HepG2 (cell line): ENCODE results near the gene CCN2. TPM values are rescaled to one million over a fixed set of nuclear protein-coding genes. Genes with fewer than 3 reads are reported as not detected.

Experiments
- ATAC-seq: fragments of 200-7000 bp; cut with Tn5 transposase; 3 replicates; pipeline ENCODE4 v1.9.1; 2020; ENCODE audit warnings: mild to moderate bottlenecking, moderate library complexity
- BruUV-seq: library from RNA; stranded (reverse); fragments of 400-500 nt; replicated peaks from 2 replicates; lab custom pipeline; 2021; lab: Mats Ljungman, UMichigan
- CTCF ChIA-PET: fragments of 300-600 bp; formaldehyde crosslinking; extraction: SDS; loops from one replicate; lab custom pipeline; 2021; ENCODE audit warnings: low total read pairs, inconsistent platforms, low intra/inter-chr PET ratio; lab: Yijun Ruan, JAX
- POLR2A ChIA-PET: fragments of 350-600 bp; sonication (Branson Sonifier 250); formaldehyde crosslinking; loops from one replicate; lab custom pipeline; 2020; ENCODE audit warnings: antibody characterized with exemption, inconsistent platforms; lab: Yijun Ruan, JAX
- DNase-seq: peaks from one replicate; pipeline ENCODE4 v3.0.0-alpha.2; 2015; ENCODE audit warnings: low spot score
- FAIRE-seq: peaks from 3 replicates; lab custom pipeline; 2011; peaks lifted over from hg19 to GRCh38; lab: Jason Lieb, UNC
- H2AFZ ChIP-seq: one replicate; pipeline ENCODE4 v1.6.1; 2011; ENCODE audit warnings: low read length, inconsistent platforms
- H3K27ac ChIP-seq: fragments of 300-600 bp; 3 replicates; pipeline ENCODE4 v1.8.0; 2011; ENCODE audit warnings: mixed run types, mild to moderate bottlenecking, mixed read lengths, low read length, inconsistent platforms; ENCODE audit not compliant: insufficient read depth; ENCODE audit errors: extremely low read length
- H3K27me3 ChIP-seq, 2 experiments: fragments of 200-600 bp in 1 of 2; 2 replicates in 1 of 2; 3 replicates in 1 of 2; pipeline versions ENCODE4 v1.6.0 to v1.8.0; 2011; ENCODE audit warnings: low read length in 2 of 2, mild to moderate bottlenecking in 2 of 2, moderate library complexity in 2 of 2, inconsistent platforms in 1 of 2; ENCODE audit not compliant: insufficient read depth in 2 of 2, control insufficient read depth in 1 of 2
- H3K36me3 ChIP-seq, 2 experiments: fragments of 200-600 bp in 1 of 2; replicated peaks in 1 of 2; 2 replicates in 1 of 2; 3 replicates in 1 of 2; pipeline versions ENCODE4 v1.5.1 to v1.8.0; 2011; ENCODE audit warnings: low read length in 2 of 2, inconsistent platforms in 1 of 2; ENCODE audit not compliant: insufficient read depth in 2 of 2, control insufficient read depth in 1 of 2
- H3K4me1 ChIP-seq: 2 replicates; pipeline ENCODE4 v1.5.1; 2012; ENCODE audit warnings: low read length, inconsistent platforms; ENCODE audit not compliant: insufficient read depth
- H3K4me2 ChIP-seq: 2 replicates; pipeline ENCODE4 v1.6.0; 2011; ENCODE audit warnings: low read depth, low read length, inconsistent platforms
- H3K4me3 ChIP-seq, 3 experiments: fragments of 200-600 bp in 1 of 3; sonication (generic), shearing (Covaris generic) in 1 of 3; replicated peaks in 1 of 3; 2 replicates each; pipeline ENCODE4 v1.5.1; 2011 to 2016; ENCODE audit warnings: low read length in 3 of 3, inconsistent platforms in 2 of 3, low read depth in 2 of 3, mild to moderate bottlenecking in 2 of 3, control low read depth in 1 of 3, mixed read lengths in 1 of 3; ENCODE audit not compliant: insufficient read depth in 1 of 3
- H3K79me2 ChIP-seq: one replicate; pipeline ENCODE4 v1.6.1; 2011; ENCODE audit warnings: low read length, inconsistent platforms; ENCODE audit not compliant: insufficient read depth
- H3K9ac ChIP-seq: 2 replicates; pipeline ENCODE4 v1.6.0; 2011; ENCODE audit warnings: mild to moderate bottlenecking, low read depth, low read length, inconsistent platforms; ENCODE audit not compliant: insufficient read depth
- H3K9me3 ChIP-seq: 2 replicates; pipeline ENCODE4 v1.5.1; 2012; ENCODE audit warnings: mild to moderate bottlenecking, low read length
- H4K20me1 ChIP-seq: 2 replicates; pipeline ENCODE4 v1.6.0; 2011; ENCODE audit warnings: inconsistent platforms, mild to moderate bottlenecking, low read length, moderate library complexity; ENCODE audit not compliant: insufficient read depth
- ZNF280B ChIP-seq: sonication (generic); formaldehyde crosslinking; IDR thresholded peaks from 2 replicates; pipeline ENCODE4 v1.5.0; 2020; ENCODE audit warnings: missing genetic modification reagents, mild to moderate bottlenecking, borderline replicate concordance
- WGBS: methylation state at CpG from one replicate; pipeline ENCODE4 v1.1.6; 2017; ENCODE audit warnings: low lambda C conversion rate; 5-methylcytosine and 5-hydroxymethylcytosine counted together
- in situ Hi-C: cut with HindIII; loops from 2 replicates; pipeline ENCODE4 v1.10.0; 2017; ENCODE audit warnings: low pct_unique_long_range_greater_than_20kb; ENCODE audit not compliant: extremely low pct_ligation_motif_present
- intact Hi-C: fragments of 100-400 bp; cut with micrococcal nuclease; formaldehyde crosslinking; loops from one replicate; pipeline ENCODE4 v1.10.0; 2022; ENCODE audit not compliant: unreplicated experiment
- polyA plus RNA-seq, 8 experiments: library from polyadenylated mRNA; depleted of rRNA in 3 of 8; stranded (reverse) in 7 of 8; unstranded in 1 of 8; fragments of >200 nt; fragmentation: Illumina TruSeq in 4 of 8; extraction: Trizol in 4 of 8; gene quantifications; 2 replicates each; pipeline versions ENCODE4 v1.2.1 to v1.2.3, GENCODE V29; 2011 to 2016; ENCODE audit warnings: low read depth in 4 of 8, missing spikeins in 1 of 8, mixed read lengths in 1 of 8; ENCODE audit not compliant: insufficient read depth in 1 of 8
- total RNA-seq, 5 experiments: library from RNA; depleted of rRNA; stranded (reverse); fragments of >200 nt; fragmentation: Illumina TruSeq; extraction: Trizol; gene quantifications; 2 replicates each; pipeline ENCODE4 v1.2.3, GENCODE V29; 2016; ENCODE audit warnings: low read depth in 1 of 5
- TF ChIP-seq, protein P1 (sequence below): sonication (generic); formaldehyde crosslinking; IDR thresholded peaks from 2 replicates; pipeline ENCODE4 v1.5.0; 2020; ENCODE audit warnings: missing genetic modification reagents

The CCN2 gene
- total and polyA plus RNA-seq, 2 of the 13 experiments (the other 11 are each of a cell fraction or from before 2014, with no cell fraction given), result 34.7 to 316 TPM

- H3K9ac ChIP-seq, result no peak overlapping the region
- ChIA-PET POLR2A (interaction anchor here (0.9 to 1.6 kb wide), 4 partner anchors 14 to 127 kb away, joined by 3 to 6 read pairs (median 4); partner anchors contain the start of gene ENPP1), CTCF (interaction anchor here (2.8 kb wide), 1 partner anchor 215 kb away, joined by 35 read pairs; no protein-coding TSS in a partner anchor)
- BruUV-seq, result no TSS peak
- no peak overlapping the region for H2AFZ ChIP-seq
- H3K36me3 ChIP-seq, result no peaks in the 10 kb centered on the region
- H4K20me1 ChIP-seq, result no peaks in the 10 kb centered on the region
- 85% methylated on average over 1 of the region's 1 CpG for WGBS
- no peak overlapping the region for H3K4me2 ChIP-seq
- no peaks in the 10 kb centered on the region for H3K9me3 ChIP-seq
- no peak overlapping the region for H3K4me3 ChIP-seq
- DNase-seq (no peak), ATAC-seq (no peak), FAIRE-seq (no peak)
- H3K27ac ChIP-seq, result no peak overlapping the region
- in situ Hi-C loops, result loop anchor here (5.0 kb wide), 1 partner anchor 218 kb away; no protein-coding TSS in a partner anchor
- no peaks in the 10 kb centered on the region for H3K27me3 ChIP-seq
- no peaks in the 10 kb centered on the region for H3K79me2 ChIP-seq
- no peak for TF ChIP-seq ZNF280B (CRISPR knock-in tag)
- TF ChIP-seq, protein P1, sequence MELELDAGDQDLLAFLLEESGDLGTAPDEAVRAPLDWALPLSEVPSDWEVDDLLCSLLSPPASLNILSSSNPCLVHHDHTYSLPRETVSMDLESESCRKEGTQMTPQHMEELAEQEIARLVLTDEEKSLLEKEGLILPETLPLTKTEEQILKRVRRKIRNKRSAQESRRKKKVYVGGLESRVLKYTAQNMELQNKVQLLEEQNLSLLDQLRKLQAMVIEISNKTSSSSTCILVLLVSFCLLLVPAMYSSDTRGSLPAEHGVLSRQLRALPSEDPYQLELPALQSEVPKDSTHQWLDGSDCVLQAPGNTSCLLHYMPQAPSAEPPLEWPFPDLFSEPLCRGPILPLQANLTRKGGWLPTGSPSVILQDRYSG (CRISPR knock-in tag), result peak; percentile 35; the same call in 1 of the 2 replicates
- TF ChIP-seq, all 625 proteins: peak for 1
- intact Hi-C loops, result loop anchor here (1.0 to 2.0 kb wide), 5 partner anchors 14 to 217 kb away; partner anchors contain the start of gene ENPP1
- H3K4me1 ChIP-seq, result peaks cover 13% of the 10 kb centered on the region
Observed at GRCh38 chr6:131910219-131910589, 41.0 kb downstream of the CCN2 start.
